ENCODE measurements around the gene PLD6. TPM values are rescaled to one million over a fixed set of nuclear protein-coding genes. Genes with fewer than 3 reads are reported as not detected.

PLD6 gene
- total RNA-seq, 2 donors from 2014 or later, result 9.5 to 26.4 TPM

DNA sequence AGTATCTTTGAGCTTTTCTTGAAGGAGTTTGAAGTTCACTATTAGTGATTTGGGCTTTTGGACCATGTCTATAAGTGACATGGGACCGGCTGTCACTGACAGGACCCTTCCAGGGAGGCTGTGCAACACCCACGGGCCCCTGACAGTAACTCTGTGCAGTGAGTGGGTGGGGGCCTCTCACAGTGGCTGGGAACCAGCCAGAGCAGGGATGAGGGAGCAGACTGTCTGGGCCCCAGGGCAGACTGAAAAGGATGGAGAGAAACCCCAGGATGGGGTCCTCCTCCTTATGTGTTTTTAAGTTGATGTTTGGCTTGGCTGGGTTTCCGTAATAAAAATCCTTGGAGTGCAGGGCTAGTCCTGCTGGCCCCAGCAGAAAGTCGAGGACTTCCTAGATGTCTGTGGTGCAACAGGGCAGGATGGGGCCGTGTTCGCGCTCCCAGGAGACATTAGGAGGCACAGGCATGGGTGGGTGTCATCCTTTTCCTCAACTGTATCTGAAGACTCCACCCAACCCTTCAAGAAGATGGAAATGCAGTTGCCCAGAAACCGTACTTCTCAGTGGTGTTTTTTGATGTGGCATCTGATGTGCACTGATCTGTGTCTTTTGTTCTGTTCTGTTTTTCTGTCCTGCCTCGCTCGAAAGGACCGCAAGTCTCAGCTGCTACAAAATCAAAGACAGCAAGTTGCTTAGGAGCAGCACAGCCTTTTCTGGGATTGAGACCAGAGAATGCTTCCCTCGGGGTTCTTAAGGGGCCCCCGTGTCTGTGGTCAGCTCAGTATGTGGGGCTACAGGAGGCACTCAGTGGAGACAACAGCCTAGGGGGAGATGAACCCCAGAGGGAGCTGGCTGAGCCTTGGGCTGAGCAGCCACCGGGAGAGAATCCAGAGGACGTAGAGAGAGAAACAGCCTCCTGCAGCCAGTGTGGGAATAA is 24.2 kb downstream of the PLD6 start:
- 50% methylated on average over 15 of the region's 15 CpGs for WGBS
- Histone ChIP-seq H3K36me3 (peaks cover 0 to 5% of the 10 kb centered on the region in 2 donors), H3K4me3 (no peak overlapping the region), H3K27ac (peak overlapping the region in 1 of 2 donors; percentile 33), H3K4me1 (replicated peaks) (no peaks in the 10 kb centered on the region), H3K27me3 (replicated peaks; ENCODE audit: insufficient read depth) (no peaks in the 10 kb centered on the region), H3K9me3 (no peaks in the 10 kb centered on the region)
- intact Hi-C loops (cut with DNase I), result no loop called here
- no peak for TF ChIP-seq CTCF (IDR thresholded peaks at IDR 0.05)
- no peak for TF ChIP-seq POLR2AphosphoS5 (IDR thresholded peaks at IDR 0.05)
- no peak for TF ChIP-seq POLR2A (IDR thresholded peaks at IDR 0.05)
- no peak for DNase-seq (ENCODE audit: low spot score)

DNA sequence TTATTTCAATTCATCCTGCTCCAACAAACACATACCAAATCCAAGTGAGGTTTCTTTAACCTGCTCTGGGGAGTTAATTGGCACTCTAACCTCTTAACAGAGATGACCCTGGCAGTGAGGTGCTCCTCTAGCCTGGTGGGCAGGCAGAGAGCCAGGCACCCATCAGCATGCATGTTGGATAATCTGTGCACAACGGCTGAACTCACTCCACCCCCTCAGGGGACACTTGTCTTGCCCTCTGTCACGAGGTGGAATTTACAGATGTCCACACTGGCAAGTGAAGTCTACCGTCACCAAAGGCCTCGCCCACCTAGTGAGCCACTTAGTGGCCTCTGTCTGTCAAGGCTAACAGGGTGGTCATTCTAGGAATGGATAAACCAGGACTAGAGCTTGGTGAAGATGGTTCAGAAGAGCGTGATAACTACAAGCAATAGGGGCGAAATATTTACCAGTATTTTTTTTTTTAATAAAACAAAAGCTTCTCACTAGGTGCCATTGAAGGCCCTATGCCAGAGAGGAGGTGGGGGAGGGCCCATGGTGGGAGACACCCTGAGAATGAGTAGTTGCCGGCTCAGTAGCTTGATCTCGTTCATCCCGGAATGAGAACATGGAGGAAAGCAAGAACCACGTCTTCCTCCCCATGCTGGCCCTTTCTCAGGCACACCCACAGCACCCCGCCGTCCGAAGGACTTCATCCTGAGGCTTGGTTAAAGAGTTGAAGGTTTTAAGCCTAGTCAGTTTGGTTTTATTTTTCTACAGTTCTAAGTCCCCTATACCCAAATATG is 25.2 kb downstream of the PLD6 start:
- intact Hi-C loops (cut with DNase I), result no loop called here
- peaks cover 0 to 15% of the 10 kb centered on the region in 2 donors for H3K36me3 ChIP-seq
- no peak overlapping the region for H3K4me3 ChIP-seq
- no peaks in the 10 kb centered on the region for H3K9me3 ChIP-seq
- peak overlapping the region in 1 of 2 donors; percentile 28 for H3K27ac ChIP-seq
- 77% methylated on average over 13 of the region's 13 CpGs for WGBS
- no peak for DNase-seq (ENCODE audit: low spot score)
- H3K27me3 ChIP-seq (replicated peaks; ENCODE audit: insufficient read depth), result no peaks in the 10 kb centered on the region
- TF ChIP-seq CTCF (IDR thresholded peaks at IDR 0.05) (no peak), POLR2A (IDR thresholded peaks at IDR 0.05) (no peak), POLR2AphosphoS5 (IDR thresholded peaks at IDR 0.05) (no peak)
- no peaks in the 10 kb centered on the region for H3K4me1 ChIP-seq (replicated peaks)

DNA sequence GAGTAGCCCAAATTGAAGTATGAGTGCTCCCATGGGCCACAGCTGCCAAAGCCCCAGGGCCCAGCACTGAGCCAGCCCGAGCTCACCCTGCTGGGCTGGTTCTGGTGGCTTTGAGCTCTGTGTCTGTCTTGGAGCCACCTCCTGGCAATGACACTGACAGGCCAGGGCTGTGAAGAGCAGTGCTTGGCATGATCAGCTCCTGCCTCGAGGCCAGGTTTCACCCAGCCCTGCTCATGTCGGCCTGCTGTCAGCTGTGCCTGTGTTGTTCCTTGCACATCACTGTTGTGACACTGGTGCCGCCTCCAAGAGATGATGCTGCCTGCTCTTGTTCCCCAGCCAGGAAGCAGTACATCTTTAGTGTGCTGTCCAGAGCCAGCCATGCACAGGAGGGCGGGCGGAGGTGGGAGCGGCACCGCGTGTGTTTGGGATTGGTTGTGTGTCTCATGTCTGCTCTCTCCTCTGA is 26.0 kb downstream of the PLD6 start:
- H3K4me1 ChIP-seq (replicated peaks), result no peaks in the 10 kb centered on the region
- H3K9me3 ChIP-seq, result no peaks in the 10 kb centered on the region
- peak overlapping the region; percentile 48 to 61 for H3K27ac ChIP-seq
- H3K36me3 ChIP-seq, result peaks cover 0 to 23% of the 10 kb centered on the region in 2 donors
- TF ChIP-seq CTCF (IDR thresholded peaks at IDR 0.05) (no peak), POLR2AphosphoS5 (IDR thresholded peaks at IDR 0.05) (peak; percentile 75), POLR2A (IDR thresholded peaks at IDR 0.05) (no peak)
- peak; percentile 84 for DNase-seq (ENCODE audit: low spot score)
- WGBS, result 40% methylated on average over 9 of the region's 9 CpGs
- H3K4me3 ChIP-seq, result no peak overlapping the region
- intact Hi-C loops (cut with DNase I), result no loop called here
- H3K27me3 ChIP-seq (replicated peaks; ENCODE audit: insufficient read depth), result no peaks in the 10 kb centered on the region

DNA sequence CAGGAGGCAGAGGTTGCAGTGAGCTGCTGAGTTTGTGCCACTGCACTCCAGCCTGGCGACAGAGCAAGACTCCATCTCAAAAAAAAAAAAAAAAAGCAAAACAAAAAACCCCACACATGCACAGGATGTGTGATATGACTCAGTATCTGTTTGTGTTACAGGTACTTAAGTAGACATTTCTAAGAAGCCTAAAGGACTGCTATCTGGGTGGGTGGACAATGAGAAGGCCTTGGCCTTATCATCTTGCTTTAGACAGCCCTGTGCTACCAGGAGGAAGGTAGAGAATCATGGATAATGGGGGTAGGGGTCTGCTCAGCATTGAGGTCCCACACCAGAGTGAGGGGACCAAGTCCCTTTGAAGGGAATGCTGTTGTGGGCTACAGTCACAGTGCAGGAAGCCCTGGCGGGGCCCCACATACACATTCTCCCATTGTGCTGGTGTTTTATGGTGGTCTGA is 26.7 kb downstream of the PLD6 start:
- 82% methylated on average over 2 of the region's 2 CpGs for WGBS

More for the DNA sequence above, 26.7 kb downstream of the PLD6 start:
- no peaks in the 10 kb centered on the region for H3K27me3 ChIP-seq (replicated peaks; ENCODE audit: insufficient read depth)
- no peak overlapping the region for H3K4me3 ChIP-seq
- intact Hi-C loops (cut with DNase I), result no loop called here
- H3K9me3 ChIP-seq, result no peaks in the 10 kb centered on the region
- DNase-seq (ENCODE audit: low spot score), result no peak
- peaks cover 0 to 24% of the 10 kb centered on the region in 2 donors for H3K36me3 ChIP-seq
- TF ChIP-seq CTCF (IDR thresholded peaks at IDR 0.05) (no peak), POLR2A (IDR thresholded peaks at IDR 0.05) (no peak), POLR2AphosphoS5 (IDR thresholded peaks at IDR 0.05) (no peak)
- H3K4me1 ChIP-seq (replicated peaks), result no peaks in the 10 kb centered on the region
- H3K27ac ChIP-seq, result peak overlapping the region; percentile 48 to 61

All from prostate gland (tissue), 2 donors.